ENCODE measurements around the gene PPM1N.

PPM1N gene

GRCh38 chr19:45494261-45494916, 3.9 kb upstream of the PPM1N start:
- no peak for TF ChIP-seq CTCF (IDR thresholded peaks at IDR 0.05; ENCODE audit: extremely low read depth, insufficient read depth, missing control alignments)
- in situ Hi-C loops (cut with MboI; ENCODE audit: low pct_unique_long_range_greater_than_20kb, low sequenced_read_pairs, unreplicated experiment): no loop called here
- DNase-seq (ENCODE audit: low spot score): no peak

DNA sequence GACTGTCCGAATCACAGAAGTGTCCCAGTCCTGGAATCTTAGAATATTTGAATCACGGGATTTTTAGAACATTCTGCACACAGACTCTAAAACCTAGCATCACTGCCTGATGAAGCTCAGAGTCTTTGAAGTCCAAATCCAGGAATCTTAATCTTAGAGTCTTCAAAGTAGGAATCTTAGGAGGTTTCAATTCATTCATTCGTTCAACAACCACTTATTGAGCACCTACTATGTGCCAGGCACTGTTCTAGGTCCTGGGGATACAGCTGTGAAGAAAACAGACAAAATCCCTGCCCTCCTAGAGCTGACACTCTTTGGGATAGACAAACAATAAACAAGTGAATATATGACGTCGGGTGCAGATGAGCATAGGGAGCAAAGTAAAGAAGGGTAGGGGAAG, 3.1 kb upstream of the PPM1N start:
- no peak for TF ChIP-seq CTCF (IDR thresholded peaks at IDR 0.05; ENCODE audit: extremely low read depth, insufficient read depth, missing control alignments)
- in situ Hi-C loops (cut with MboI; ENCODE audit: low pct_unique_long_range_greater_than_20kb, low sequenced_read_pairs, unreplicated experiment): no loop called here
- no peak for DNase-seq (ENCODE audit: low spot score)

- DNase-seq (ENCODE audit: low spot score): peak; percentile 65
- in situ Hi-C loops (cut with MboI; ENCODE audit: low pct_unique_long_range_greater_than_20kb, low sequenced_read_pairs, unreplicated experiment): no loop called here
- no peak for TF ChIP-seq CTCF (IDR thresholded peaks at IDR 0.05; ENCODE audit: extremely low read depth, insufficient read depth, missing control alignments)
These were observed 1.8 kb upstream of the PPM1N start for GRCh38 chr19:45496349-45496953.

DNA sequence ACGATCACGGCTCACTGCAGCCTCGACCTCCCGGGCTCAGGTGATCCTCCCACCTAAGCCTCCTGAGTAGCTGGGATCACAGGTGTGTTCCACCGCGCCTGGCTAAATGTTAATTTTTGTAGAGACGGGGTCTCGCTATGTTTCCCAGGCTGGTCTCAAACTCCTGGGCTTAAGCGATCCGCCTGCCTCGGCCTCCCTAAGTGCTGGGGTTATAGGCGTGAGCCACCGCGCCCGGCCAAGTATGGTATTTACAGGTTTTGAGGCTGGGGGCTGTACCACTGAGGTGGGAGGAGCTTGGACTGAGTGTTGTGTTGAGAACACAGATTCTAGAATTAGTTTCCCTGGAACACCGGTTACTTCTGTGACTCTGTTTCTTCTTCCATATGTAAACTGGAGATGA, 452 bp upstream of the PPM1N start:
- in situ Hi-C loops (cut with MboI; ENCODE audit: low pct_unique_long_range_greater_than_20kb, low sequenced_read_pairs, unreplicated experiment): no loop called here
- no peak for TF ChIP-seq CTCF (IDR thresholded peaks at IDR 0.05; ENCODE audit: extremely low read depth, insufficient read depth, missing control alignments)

DNA sequence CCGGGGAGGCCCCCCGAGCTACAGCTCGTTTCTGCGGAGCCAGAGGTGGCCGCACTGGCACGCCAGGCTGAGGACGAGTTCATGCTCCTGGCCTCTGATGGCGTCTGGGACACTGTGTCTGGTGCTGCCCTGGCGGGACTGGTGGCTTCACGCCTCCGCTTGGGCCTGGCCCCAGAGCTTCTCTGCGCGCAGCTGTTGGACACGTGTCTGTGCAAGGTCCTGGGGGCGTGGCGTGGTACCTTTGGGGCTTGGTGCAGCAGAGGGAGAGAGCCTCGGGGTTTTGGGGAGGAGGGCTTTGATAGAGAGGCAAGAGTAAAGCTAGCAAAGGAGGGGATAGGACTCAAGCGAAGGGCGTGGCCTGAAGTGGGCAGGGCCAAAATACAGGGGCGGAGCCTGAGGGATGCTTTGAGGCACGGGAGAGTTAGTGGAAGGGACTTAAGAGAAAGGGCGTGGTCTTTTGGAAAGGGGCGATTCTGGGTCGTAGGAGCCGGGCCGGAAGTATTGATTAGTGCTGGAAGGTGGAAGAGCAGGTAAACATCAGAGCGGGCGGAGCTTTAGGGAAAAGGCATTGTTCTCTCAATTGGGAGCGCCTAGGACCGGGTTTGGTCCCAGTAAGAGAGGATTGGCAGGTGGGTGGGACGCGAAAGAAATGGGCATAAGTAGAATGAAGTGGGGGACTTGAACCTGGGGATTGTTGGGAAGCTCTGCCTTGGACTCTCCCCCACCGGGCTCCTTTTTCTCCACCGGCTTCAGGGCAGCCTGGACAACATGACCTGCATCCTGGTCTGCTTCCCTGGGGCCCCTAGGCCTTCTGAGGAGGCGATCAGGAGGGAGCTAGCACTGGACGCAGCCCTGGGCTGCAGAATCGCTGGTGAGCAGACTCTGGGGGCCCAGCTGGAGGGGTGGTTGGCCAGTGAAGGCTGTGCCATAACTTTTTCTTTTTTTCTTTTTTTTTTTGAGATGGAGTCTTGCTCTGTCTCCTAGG, 1.2 kb downstream of the PPM1N start:
- in situ Hi-C loops (cut with MboI; ENCODE audit: low pct_unique_long_range_greater_than_20kb, low sequenced_read_pairs, unreplicated experiment): no loop called here
- peak; percentile 72 for DNase-seq (ENCODE audit: low spot score)
- no peak for TF ChIP-seq CTCF (IDR thresholded peaks at IDR 0.05; ENCODE audit: extremely low read depth, insufficient read depth, missing control alignments)

More for the DNA sequence above, 452 bp upstream of the PPM1N start:
- DNase-seq (ENCODE audit: low spot score): no peak

DNA sequence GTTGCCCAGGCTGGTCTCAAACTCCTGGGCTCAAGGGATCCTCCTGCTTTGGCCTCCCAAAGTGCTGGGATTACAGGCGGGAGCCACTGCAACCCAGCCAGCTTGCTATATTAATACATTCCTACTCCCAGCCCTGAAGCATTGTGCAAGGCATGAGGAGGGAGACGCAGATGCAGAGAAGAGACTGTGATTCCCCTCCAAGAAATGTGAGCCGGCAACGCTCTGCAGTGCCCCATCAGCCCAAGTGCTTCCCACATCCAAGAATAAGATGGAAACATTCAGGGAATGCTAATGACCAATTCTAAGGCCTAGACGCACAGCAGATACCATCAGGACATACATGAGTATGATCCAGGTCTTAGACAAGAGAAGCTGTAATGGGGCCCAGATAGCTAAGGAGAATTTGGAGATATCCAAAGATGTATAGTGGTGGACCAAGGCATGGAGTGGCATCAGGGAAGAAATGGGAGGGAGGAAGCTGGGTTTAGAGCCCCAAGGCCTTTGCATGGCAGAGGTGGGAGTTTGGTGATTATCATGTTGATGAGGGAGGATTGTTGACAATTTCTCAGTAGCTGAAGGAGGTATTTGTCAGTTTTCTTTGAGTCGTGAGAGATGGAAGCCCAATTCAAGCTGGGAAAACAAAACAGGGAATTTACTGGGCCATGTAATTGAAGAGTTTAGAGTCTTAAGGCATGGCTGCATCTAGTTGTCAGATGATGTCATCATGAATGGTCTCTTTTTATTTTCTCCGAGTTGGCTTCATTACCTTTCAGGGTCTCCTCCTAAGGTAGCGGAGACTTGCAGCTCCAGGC, 2.9 kb downstream of the PPM1N start:
- DNase-seq (ENCODE audit: low spot score): no peak
- TF ChIP-seq CTCF (IDR thresholded peaks at IDR 0.05; ENCODE audit: extremely low read depth, insufficient read depth, missing control alignments): no peak
- in situ Hi-C loops (cut with MboI; ENCODE audit: low pct_unique_long_range_greater_than_20kb, low sequenced_read_pairs, unreplicated experiment): no loop called here
